Endothelial cell of umbilical vein (primary cell): Measurements from ENCODE around the gene FAM78A. TPM values are rescaled to one million over a fixed set of nuclear protein-coding genes. Genes with fewer than 3 reads are reported as not detected.

Experiments used
- BruUV-seq: library from RNA; stranded (reverse); fragments of 400-500 nt; replicated peaks from 2 replicates; lab custom pipeline; 2021; lab: Mats Ljungman, UMichigan
- CTCF ChIA-PET: fragments of 300-600, 350-600 bp; sonication (Branson Sonifier 250); formaldehyde crosslinking; loops from one replicate; lab custom pipeline; 2021; ENCODE audit warnings: antibody characterized with exemption, inconsistent platforms; lab: Charles Lee
- POLR2A ChIA-PET: fragments of 300-600, 350-600 bp; sonication (Branson Sonifier 250); formaldehyde crosslinking; loops from one replicate; lab custom pipeline; 2021; ENCODE audit warnings: antibody characterized with exemption, inconsistent platforms; lab: Charles Lee
- DNase-seq: peaks from one replicate; pipeline ENCODE4 v3.0.0-alpha.2; 2011; ENCODE audit warnings: low read depth, low spot score
- FAIRE-seq: peaks from 2 replicates; lab custom pipeline; 2011; peaks lifted over from hg19 to GRCh38; lab: Jason Lieb, UNC
- H2AFZ ChIP-seq: 2 replicates; pipeline ENCODE4 v1.6.0; 2012; ENCODE audit warnings: low read depth, low read length, control low read depth, inconsistent platforms
- H3K27ac ChIP-seq: 2 replicates; pipeline ENCODE4 v1.5.1; 2011; ENCODE audit warnings: low read depth, mild to moderate bottlenecking, control low read depth, low read length, moderate library complexity; ENCODE audit not compliant: insufficient read depth
- H3K27me3 ChIP-seq, 2 experiments: 2 replicates each; pipeline versions ENCODE4 v1.6.0 to v1.6.1; 2011; ENCODE audit warnings: low read length in 2 of 2, mixed read lengths in 1 of 2; ENCODE audit not compliant: control insufficient read depth in 2 of 2, insufficient read depth in 2 of 2
- H3K36me3 ChIP-seq, 2 experiments: 2 replicates in 1 of 2; 3 replicates in 1 of 2; pipeline ENCODE4 v1.5.1; 2011; ENCODE audit warnings: low read length in 2 of 2, mild to moderate bottlenecking in 1 of 2, moderate library complexity in 1 of 2; ENCODE audit not compliant: control insufficient read depth in 2 of 2, insufficient read depth in 2 of 2; ENCODE audit errors: extremely low read depth in 1 of 2
- H3K4me1 ChIP-seq: 3 replicates; pipeline ENCODE4 v1.5.1; 2011; ENCODE audit warnings: mild to moderate bottlenecking, low read length; ENCODE audit not compliant: control insufficient read depth, insufficient read depth; ENCODE audit errors: extremely low read depth
- H3K4me2 ChIP-seq: 2 replicates; pipeline ENCODE4 v1.6.1; 2011; ENCODE audit warnings: low read length, control low read depth, mixed read lengths; ENCODE audit not compliant: insufficient read depth
- H3K4me3 ChIP-seq, 3 experiments: fragments of 200-600 bp in 1 of 3; sonication (generic), shearing (Covaris generic) in 1 of 3; replicated peaks in 1 of 3; 2 replicates each; pipeline ENCODE4 v1.5.1; 2011 to 2016; ENCODE audit warnings: control low read depth in 3 of 3, low read length in 3 of 3, mild to moderate bottlenecking in 2 of 3, inconsistent platforms in 1 of 3, low read depth in 1 of 3, moderate library complexity in 1 of 3; ENCODE audit not compliant: insufficient read depth in 1 of 3
- H3K79me2 ChIP-seq: 2 replicates; pipeline ENCODE4 v1.6.0; 2012; ENCODE audit warnings: low read length, inconsistent platforms; ENCODE audit not compliant: control insufficient read depth, insufficient read depth
- H3K9ac ChIP-seq: replicated peaks from 2 replicates; pipeline ENCODE3; 2011; ENCODE audit warnings: low read length, control low read depth; ENCODE audit not compliant: insufficient read depth; ENCODE audit errors: extremely low read depth
- H3K9me1 ChIP-seq: replicated peaks from 3 replicates; pipeline ENCODE4 v1.6.0; 2011; ENCODE audit warnings: mild to moderate bottlenecking, low read length; ENCODE audit not compliant: control insufficient read depth, insufficient read depth; ENCODE audit errors: extremely low read depth
- H3K9me3 ChIP-seq: replicated peaks from 2 replicates; pipeline ENCODE4 v1.5.1; 2012; ENCODE audit warnings: low read length, inconsistent platforms; ENCODE audit not compliant: control insufficient read depth, insufficient read depth
- H4K20me1 ChIP-seq: replicated peaks from 2 replicates; pipeline ENCODE3; 2011; ENCODE audit warnings: mild to moderate bottlenecking, low read length; ENCODE audit not compliant: control insufficient read depth, insufficient read depth; ENCODE audit errors: extremely low read depth
- EZH2 ChIP-seq: IDR thresholded peaks from 2 replicates; pipeline ENCODE4 v1.6.1; 2012; ENCODE audit warnings: borderline replicate concordance, low read depth, mild to moderate bottlenecking, moderate library complexity, low read length, inconsistent platforms; ENCODE audit not compliant: severe bottlenecking
- FOS ChIP-seq: IDR thresholded peaks from 2 replicates; pipeline ENCODE4 v1.6.1; 2011; ENCODE audit warnings: mild to moderate bottlenecking, low read length, moderate library complexity, borderline replicate concordance; ENCODE audit not compliant: insufficient read depth
- GATA2 ChIP-seq: IDR thresholded peaks from 2 replicates; pipeline ENCODE4 v1.7.0; 2011; ENCODE audit warnings: low read depth, mild to moderate bottlenecking, moderate library complexity, mixed read lengths, low read length; ENCODE audit not compliant: insufficient read length, insufficient read depth
- JUN ChIP-seq: IDR thresholded peaks from 2 replicates; pipeline ENCODE4 v1.6.1; 2011; ENCODE audit warnings: borderline replicate concordance, low read depth; ENCODE audit not compliant: insufficient read length, insufficient read depth
- MYC ChIP-seq: IDR thresholded peaks from one replicate; pipeline ENCODE4 v1.6.1; 2011; ENCODE audit warnings: mild to moderate bottlenecking, low read depth, low read length
- POLR2A ChIP-seq: IDR thresholded peaks from 2 replicates; pipeline ENCODE4 v1.6.1; 2012; ENCODE audit warnings: low read depth, mild to moderate bottlenecking, control low read depth, low read length
- POLR2AphosphoS5 ChIP-seq: IDR thresholded peaks from 2 replicates; pipeline ENCODE4 v1.6.1; 2012; ENCODE audit warnings: low read depth, mild to moderate bottlenecking, control low read depth, low read length, moderate library complexity; ENCODE audit not compliant: insufficient read depth
- dilution Hi-C: fragments of 300-500 bp; cut with MboI; formaldehyde crosslinking; loops from one replicate; pipeline ENCODE4 v1.15.0; 2019; ENCODE audit warnings: low sequenced_read_pairs; ENCODE audit not compliant: extremely low pct_ligation_motif_present
- intact Hi-C: fragments of 100-400 bp; cut with micrococcal nuclease; formaldehyde crosslinking; loops from one replicate; pipeline ENCODE4 v1.10.0; 2022
- polyA plus RNA-seq, 4 experiments: library from polyadenylated mRNA; depleted of rRNA in 3 of 4; stranded (reverse) in 3 of 4; unstranded in 1 of 4; fragments of >200 nt; gene quantifications; 2 replicates each; pipeline versions ENCODE4 v1.2.1 to v1.2.3, GENCODE V29; 2011 to 2012; ENCODE audit warnings: missing spikeins in 1 of 4
- total RNA-seq: library from RNA; stranded (reverse); gene quantifications from 2 replicates; pipeline ENCODE4 v1.2.3, GENCODE V29; 2021
- TF ChIP-seq, protein P1 (sequence below): IDR thresholded peaks from 2 replicates; pipeline ENCODE4 v1.6.1; 2011; ENCODE audit not compliant: insufficient read depth, insufficient read length
- TF ChIP-seq, protein P2 (sequence below), 2 donors: IDR thresholded peaks; 1 replicate in 1 of 2; 2 replicates in 1 of 2; pipeline ENCODE4 v1.5.1; 2011; ENCODE audit warnings: low read length in 2 of 2, mild to moderate bottlenecking in 2 of 2, moderate library complexity in 2 of 2, control low read depth in 1 of 2, inconsistent platforms in 1 of 2, low read depth in 1 of 2; ENCODE audit not compliant: insufficient read depth in 1 of 2; ENCODE audit errors: extremely low read depth in 1 of 2

Gene FAM78A
- total and polyA plus RNA-seq, 2 donors (not counting 3 experiments of a cell fraction or from before 2014, with no cell fraction given): 34.0 to 37.4 TPM

- no peak for FAIRE-seq
- Histone ChIP-seq H2AFZ (no peak overlapping the region), H3K79me2 (no peaks in the 10 kb centered on the region), H3K27ac (no peak overlapping the region), H3K4me2 (no peak overlapping the region), H3K4me1 (no peaks in the 10 kb centered on the region), H3K9me1 (no peaks in the 10 kb centered on the region), H3K36me3 (no peaks in the 10 kb centered on the region), H3K27me3 (no peaks in the 10 kb centered on the region), H3K9me3 (no peaks in the 10 kb centered on the region), H4K20me1 (no peaks in the 10 kb centered on the region), H3K9ac (no peak overlapping the region), H3K4me3 (no peak overlapping the region)
- no peak for TF ChIP-seq MYC
- TF ChIP-seq, protein P1, sequence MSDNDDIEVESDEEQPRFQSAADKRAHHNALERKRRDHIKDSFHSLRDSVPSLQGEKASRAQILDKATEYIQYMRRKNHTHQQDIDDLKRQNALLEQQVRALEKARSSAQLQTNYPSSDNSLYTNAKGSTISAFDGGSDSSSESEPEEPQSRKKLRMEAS: no peak
- TF ChIP-seq JUN: no peak
- TF ChIP-seq, protein P2, sequence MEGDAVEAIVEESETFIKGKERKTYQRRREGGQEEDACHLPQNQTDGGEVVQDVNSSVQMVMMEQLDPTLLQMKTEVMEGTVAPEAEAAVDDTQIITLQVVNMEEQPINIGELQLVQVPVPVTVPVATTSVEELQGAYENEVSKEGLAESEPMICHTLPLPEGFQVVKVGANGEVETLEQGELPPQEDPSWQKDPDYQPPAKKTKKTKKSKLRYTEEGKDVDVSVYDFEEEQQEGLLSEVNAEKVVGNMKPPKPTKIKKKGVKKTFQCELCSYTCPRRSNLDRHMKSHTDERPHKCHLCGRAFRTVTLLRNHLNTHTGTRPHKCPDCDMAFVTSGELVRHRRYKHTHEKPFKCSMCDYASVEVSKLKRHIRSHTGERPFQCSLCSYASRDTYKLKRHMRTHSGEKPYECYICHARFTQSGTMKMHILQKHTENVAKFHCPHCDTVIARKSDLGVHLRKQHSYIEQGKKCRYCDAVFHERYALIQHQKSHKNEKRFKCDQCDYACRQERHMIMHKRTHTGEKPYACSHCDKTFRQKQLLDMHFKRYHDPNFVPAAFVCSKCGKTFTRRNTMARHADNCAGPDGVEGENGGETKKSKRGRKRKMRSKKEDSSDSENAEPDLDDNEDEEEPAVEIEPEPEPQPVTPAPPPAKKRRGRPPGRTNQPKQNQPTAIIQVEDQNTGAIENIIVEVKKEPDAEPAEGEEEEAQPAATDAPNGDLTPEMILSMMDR (IDR thresholded peaks at IDR 0.05; ENCODE audit: extremely low read depth in 1 of 2, insufficient read depth in 1 of 2, low read depth in 1 of 2, low read length in 2 of 2): no peak
- TF ChIP-seq EZH2: no peak
- TF ChIP-seq FOS: no peak
- TF ChIP-seq GATA2: no peak
- TF ChIP-seq POLR2AphosphoS5: no peak
- TF ChIP-seq POLR2A: no peak
- DNase-seq: no peak
- ChIA-PET POLR2A (interaction anchor here (0.7 kb wide), 1 partner anchor 144 kb away, joined by 6 read pairs; no protein-coding TSS in a partner anchor), CTCF (interaction anchor here (1.2 to 1.3 kb wide), 2 partner anchors 14 to 27 kb away, joined by 3 to 4 read pairs; no protein-coding TSS in a partner anchor)
- intact Hi-C loops: no loop called here
- BruUV-seq: no TSS peak
- dilution Hi-C loops: no loop called here
These were observed 33.4 kb upstream of the FAM78A start for GRCh38 chr9:131309530-131310276.
